ENCODE data around the gene GINS1.

Gene GINS1

DNA sequence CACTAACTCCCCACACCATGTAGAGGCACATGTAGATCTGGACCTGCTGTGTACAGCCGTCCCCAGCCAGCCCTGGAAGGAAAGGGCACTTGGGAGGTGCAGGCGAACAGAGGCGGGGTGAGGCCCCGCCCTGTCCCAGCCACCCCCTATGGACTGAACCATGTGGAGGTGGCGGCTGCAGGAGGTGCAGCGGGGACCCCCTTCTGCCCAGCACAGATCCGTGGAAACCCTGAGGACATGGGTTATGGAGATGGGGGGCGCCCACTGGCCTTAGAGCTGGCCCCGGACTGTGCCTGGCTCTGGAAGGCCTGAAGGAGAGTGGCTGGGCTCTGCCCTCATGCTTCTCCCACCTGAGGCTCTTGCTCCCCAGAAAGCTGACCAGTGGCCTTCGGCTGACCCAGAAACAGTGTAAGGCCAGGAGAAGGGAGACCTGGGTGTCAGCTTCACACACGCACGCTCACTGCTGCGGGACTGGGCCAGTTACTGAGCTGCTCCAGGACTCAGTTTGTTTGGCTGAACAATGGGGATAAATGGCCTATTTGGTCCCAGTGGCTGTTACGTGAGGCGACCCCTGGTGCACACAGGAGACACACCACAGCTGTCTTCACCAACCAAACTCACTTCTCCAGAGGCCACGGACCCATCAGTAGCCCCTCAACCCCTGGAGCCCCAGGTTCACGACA is 87.2 kb downstream of the GINS1 start:
- no peak for DNase-seq (ENCODE audit: low read depth)

DNA sequence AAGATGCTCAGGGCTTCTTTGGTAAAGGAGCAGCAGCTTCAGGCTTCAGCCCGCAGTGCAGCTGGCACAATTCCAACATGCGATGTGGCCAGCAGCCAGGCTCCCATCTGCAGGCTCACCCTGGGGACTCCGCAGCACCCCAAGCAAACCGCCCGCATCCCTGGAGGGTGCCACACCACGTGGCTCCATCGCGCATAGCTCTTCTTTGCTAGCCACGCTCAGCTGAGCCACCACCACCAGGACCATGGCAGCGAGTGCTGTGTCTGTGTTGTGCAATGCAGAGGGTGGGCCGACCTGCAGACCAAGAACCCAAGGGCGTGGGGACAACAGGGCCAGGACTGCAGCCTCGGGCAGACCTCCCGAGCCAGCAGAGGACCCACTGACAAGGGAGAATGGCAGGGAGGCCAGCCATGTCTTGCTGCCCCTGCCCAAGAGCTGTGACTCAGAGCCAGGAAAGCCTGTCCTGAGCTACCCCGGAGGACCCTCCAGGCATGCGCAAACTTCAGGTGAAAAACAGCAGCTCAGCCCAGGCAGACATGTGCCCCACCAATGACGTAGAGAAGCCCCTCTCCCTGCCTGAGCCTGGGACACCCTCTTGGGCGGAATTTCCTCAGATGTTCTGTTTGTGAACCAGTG is 87.8 kb downstream of the GINS1 start:
- no peak for DNase-seq (ENCODE audit: low read depth)

GRCh38 chr20:25496165-25496967 is 88.9 kb downstream of the GINS1 start:
- no peak for DNase-seq (ENCODE audit: low read depth)

- DNase-seq (ENCODE audit: low read depth), result no peak
Measured at GRCh38 chr20:25496968-25497401, 89.5 kb downstream of the GINS1 start.

GRCh38 chr20:25497586-25498279 is 90.3 kb downstream of the GINS1 start:
- no peak for DNase-seq (ENCODE audit: low read depth)

Data from amniotic epithelial cell (primary cell).